ENCODE measurements around the gene HYCC1.

The HYCC1 gene

DNA sequence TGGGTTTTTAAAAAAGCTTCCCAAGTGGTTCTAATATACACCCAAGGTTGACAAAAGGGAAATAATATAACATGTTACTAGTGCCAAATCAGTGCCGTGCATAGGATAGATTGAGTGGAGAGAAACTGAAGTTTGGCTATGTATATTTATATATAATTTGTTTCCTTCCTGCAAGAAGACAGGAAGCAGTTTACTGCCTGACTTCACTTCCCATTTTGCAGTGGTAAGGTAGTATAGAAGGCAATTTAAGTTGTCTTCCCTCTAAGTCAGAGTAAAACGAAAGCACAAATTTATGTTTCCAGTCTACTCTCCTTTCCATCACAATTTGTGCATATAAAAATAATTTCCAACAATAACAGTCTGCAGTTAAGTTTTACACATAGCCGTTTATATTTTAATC, 3.4 kb upstream of the HYCC1 start:
- DNase-seq (ENCODE audit: low read depth in 1 of 2, low spot score in 1 of 2), result no peak

DNA sequence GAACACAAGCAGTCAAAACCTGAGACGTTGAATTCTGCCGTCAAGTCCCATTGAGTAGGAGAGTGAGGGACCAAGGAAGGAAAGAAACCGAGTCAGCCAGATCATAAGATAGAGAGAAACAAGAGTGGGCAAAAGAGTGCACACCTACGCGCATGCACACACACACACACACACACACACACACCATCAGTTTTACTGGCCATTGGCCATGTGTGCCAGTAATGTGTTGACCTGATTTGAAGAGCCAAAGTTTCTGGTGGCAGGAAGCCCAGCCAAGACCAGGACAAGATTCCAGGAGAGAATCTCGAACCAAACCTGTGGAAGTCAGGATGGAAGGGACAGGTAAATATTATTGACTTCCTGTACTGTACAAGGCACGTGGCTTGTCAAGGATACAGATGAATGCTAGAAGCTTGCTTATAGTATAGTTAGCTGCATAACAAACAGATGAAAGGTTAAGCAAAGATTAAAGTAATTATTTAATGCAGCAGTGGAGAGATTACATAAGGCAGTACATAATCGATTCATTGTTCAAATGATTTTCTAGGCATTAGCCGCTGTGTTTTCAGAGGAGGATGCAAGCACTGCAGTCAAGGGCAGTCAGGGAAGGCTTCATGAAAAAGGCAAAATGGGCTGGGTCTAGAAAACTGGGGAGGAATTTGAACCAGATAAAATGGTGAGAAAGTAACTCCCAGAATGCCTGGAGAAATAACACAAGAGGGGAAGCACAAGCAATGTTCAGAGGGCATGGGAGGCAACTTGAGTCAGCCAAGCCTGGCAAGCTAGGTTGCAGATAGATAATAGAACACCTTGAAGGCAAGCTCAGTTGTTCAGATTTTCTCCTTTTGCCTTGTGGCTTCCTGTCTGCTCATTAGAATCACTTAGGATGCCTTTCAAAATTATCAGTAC, 2.7 kb upstream of the HYCC1 start:
- no peak for DNase-seq (ENCODE audit: low read depth in 1 of 2, low spot score in 1 of 2)

DNA sequence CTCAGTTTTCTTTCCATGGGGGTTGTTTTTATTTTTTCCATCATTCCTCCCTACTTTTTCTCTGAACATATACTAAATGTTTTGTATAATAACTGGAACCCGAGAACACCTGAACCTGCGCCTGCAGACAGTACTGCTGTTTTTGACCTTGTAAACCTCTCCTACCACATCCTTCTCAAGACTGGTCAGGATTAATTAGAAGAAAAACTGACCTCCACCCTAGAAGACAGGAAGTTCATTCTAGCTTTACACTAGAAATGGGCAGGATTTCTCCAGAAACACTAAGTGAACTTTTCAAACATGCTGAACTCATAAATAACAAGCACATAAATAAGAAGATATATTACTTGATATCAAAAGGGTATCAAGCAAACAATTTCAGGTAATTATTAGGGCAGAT, 751 bp upstream of the HYCC1 start:
- no peak for DNase-seq (ENCODE audit: low read depth in 1 of 2, low spot score in 1 of 2)

DNA sequence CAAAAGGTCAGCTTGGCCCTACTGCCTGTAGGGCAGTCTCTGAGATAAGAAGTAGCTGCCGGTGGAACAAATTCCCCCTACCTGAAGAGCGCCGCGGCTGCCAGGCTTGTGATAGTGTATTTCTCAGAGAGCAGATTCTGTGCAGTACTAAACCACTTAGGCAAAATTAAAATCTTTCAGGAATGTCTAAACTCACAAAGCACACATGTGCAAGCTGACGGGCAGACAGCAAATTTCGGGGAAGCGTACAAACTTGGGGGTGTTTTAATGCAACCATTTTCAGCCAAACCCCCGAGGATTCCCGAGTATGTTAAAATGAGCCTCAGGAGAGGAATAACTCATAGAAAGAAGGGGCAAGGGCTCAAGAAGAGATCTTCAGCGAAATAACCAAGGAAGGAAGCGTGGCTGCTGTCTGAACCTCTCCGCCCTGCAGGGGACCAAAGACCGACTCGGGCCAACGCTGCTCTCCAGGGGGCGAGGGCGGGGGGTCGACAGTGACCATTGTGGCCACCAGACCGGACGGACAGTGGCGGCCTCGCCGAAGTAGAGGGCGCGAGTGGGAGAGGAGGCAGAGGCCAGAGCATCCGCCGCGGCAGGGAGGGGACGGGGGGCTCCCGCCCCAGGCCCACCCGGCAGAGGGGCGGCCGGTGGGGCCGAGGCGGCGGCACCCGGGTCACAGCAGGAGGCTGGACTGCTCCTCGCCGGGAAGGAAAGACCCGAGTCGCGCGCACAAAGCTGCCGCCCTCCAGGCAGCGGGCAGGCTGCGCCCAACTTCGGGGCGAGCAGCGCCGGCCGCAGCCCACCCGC, 819 bp downstream of the HYCC1 start:
- no peak for DNase-seq (ENCODE audit: low read depth in 1 of 2, low spot score in 1 of 2)

DNA sequence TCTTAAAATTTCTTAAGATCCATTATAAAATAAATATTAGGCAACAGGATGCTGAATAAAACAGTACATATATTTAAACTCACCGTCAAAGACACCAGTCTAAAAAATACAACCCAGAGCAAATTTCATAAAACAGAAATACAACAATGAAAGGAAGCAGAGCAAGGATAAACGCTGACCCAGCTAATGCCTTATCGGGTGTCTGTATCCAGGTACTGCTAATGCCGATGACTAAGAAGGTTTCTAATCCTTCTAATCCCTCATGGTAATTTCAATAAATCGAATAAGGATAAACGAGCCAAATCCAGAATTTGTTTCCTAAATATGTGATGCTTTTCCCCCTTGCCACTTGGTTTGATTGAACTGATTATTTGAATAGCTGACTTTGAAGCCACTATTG, 1.7 kb downstream of the HYCC1 start:
- DNase-seq (ENCODE audit: low read depth in 1 of 2, low spot score in 1 of 2), result no peak

DNA sequence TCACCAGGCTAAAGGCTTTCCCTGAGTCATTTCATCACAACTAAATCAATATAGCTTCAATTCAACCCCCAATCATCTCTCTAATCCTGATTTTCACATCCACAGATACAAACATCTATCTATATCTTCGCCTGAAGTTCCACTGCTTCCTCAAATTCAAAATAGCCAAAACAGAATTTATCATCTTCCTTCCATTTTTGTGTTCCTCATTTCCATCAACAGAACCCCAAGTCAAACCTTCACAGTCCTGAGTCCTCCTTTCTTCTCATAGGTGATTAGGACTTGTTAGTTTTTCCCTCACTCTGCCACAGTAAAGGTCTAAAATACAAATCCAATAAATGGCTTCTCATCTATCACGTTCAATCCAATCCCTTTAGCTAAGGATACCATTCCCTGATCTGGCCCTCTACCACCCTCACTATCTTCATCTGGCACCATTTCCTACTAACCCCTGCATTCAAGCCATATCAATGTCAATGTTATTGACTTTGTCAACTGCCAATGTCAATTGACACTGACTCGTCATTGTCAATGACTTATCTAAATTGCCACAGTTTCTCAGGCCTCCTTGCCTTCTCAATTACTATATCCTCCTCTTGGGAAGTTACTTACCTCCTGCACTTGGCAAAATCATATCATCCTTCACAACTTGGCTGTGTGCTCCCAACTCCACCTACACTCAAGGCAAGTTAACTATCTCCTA, 2.6 kb downstream of the HYCC1 start:
- DNase-seq (ENCODE audit: low read depth in 1 of 2, low spot score in 1 of 2), result no peak

DNA sequence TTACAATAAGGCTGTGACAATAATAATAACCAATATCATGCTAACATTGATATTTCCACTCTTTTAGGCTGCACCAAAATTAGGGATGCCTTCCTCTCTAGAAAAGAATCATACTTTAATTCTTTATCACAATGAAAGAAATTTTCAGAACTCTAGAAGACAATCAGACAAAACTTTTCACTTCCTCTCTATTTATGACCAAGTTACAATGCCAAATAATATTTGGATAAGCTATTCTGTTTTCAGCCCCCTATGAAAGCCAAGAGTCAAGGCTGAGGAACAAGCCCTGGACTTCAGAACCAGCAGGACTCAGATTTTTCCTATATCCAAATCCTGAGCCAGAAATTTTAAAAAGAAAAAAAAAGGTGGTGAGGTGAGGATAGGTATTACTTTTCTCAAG, 4.6 kb downstream of the HYCC1 start:
- no peak for DNase-seq (ENCODE audit: low read depth in 1 of 2, low spot score in 1 of 2)

DNA sequence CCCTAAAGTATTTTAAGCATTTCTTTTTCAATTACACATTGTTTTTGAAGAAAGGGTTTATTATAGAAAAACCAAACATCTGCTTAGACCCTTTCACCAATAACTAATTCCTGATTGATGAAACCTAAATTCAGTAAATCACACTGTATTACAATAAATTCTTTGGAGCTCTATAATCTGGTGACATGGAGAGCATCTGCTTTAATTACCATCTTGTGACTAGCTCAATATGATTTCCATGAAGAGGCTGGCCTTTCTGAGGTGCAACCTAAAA, 9.7 kb downstream of the HYCC1 start:
- no peak for DNase-seq (ENCODE audit: low read depth in 1 of 2, low spot score in 1 of 2)

DNA sequence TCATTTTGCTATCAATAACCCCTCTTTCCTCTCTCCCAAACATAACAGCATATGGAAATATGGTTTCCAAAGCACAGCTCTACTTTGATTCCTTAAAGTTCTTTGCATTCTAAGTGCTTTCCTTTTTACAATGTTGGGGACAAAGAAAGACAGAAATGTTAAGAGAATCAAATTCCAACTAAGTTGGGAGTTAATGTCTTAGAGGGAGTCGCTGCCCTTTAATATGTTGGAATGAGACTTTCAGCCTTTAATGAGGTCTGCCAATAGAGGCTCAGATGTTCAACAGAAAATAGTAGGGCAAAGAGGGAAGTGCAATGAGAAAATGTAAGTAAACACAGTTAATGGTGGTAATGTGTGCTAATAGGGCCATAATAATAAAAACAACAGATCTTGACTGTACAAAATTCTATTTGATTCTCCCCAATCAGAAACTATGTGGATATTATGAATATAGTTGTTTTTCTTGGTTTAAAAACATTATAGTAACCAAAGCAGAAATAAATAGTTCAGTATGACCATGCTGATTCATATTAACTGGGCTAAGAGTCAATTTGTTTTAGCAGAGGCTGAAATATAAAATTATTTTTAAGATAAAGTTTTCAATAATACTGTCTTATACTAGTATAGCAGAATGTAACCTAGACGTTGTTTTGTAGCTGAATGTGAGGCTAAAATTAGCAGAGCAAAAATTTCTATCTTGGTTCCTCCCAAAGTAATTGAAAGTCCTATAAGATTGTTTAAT, 10.3 kb downstream of the HYCC1 start:
- DNase-seq (ENCODE audit: low read depth in 1 of 2, low spot score in 1 of 2), result no peak

DNA sequence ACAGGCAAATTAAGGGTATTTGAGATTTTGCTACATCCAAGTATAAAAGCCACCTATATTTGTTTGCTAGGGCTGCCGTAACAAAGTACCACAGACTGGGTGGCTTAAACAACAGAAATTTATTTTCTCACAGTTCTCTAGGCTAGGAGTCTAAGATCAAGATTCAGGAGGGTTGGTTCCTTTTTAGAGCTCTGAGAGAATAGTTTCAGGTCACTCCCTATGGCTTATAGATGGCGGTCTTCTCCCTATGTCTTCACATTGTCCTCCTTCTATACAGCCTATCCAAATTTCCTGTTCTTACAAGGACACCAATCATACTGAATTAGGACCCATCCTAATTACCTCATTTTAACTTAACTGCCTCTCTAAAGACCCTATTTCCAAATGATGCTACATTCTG, 11.2 kb downstream of the HYCC1 start:
- DNase-seq (ENCODE audit: low read depth in 1 of 2, low spot score in 1 of 2), result no peak

DNA sequence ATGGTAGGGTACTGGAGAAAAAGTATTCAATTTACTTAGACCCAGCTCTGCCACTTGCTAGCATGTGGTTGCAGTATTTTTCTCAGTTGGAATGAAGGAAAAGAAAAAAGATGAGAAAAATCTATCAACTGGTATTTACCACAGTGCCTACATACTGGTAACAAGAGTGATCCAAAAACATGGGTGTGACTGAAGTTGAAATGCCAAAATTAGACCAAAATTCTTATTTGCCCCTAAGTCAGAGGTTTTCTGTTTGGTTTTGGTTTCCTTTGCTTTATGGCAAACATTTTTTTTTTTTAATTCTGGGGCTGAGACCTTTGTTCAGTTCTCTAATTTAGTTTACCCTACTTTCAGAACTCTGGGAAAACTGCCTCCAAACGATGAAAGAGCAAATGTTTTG, 12.3 kb downstream of the HYCC1 start:
- DNase-seq (ENCODE audit: low read depth in 1 of 2, low spot score in 1 of 2), result no peak

DNA sequence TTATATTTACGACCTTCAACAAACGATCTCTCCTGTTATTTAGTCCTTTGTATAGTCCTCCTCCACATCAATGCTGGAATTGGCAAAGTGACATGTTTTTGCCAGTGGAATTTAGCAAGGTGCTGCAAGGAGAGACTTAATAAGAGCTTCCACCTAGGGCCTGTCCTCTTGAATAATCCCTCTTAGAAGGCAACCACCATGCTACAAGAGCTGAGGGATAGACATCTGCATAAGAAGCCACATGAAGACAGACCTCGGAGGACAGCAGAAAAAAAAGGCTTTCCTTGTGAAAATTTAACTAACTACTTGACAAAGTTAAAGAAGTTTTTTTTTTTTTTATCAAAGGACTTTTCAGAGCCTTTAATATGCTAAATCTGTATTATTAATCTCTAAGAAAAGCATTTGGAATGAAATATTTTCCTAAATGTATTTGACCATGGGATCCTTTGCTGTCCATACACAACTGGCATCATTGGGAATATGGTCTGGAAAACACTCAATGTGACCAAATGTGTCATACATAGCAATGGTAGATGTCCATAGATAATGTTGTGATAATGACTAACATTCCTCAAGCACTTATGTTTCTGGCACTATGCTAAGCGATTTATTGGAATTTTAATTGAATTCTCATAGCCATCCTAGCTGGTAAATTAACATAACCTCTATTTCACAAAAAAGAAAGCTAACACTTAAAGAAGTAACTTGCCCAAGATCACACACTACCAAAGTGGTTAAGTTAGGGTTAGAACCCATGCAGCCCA, 13.2 kb downstream of the HYCC1 start:
- no peak for DNase-seq (ENCODE audit: low read depth in 1 of 2, low spot score in 1 of 2)

DNA sequence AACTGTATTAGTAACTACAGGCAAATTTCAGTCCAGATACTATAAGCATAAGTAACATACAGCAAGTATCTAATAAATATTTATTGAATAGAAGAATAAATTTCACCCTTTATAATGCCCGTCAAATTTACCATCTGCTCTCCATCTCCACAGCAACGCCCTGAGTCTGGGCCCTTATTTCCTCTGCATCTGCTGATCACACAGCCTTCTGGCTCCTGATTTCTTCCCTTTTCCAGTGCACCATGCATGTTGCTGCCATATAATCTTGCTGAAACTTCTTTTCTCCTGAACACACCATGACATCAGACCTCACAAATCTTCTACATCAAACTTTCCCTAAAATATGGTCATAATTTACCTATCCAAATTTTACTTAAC, 15.4 kb downstream of the HYCC1 start:
- no peak for DNase-seq (ENCODE audit: low read depth in 1 of 2, low spot score in 1 of 2)

DNA sequence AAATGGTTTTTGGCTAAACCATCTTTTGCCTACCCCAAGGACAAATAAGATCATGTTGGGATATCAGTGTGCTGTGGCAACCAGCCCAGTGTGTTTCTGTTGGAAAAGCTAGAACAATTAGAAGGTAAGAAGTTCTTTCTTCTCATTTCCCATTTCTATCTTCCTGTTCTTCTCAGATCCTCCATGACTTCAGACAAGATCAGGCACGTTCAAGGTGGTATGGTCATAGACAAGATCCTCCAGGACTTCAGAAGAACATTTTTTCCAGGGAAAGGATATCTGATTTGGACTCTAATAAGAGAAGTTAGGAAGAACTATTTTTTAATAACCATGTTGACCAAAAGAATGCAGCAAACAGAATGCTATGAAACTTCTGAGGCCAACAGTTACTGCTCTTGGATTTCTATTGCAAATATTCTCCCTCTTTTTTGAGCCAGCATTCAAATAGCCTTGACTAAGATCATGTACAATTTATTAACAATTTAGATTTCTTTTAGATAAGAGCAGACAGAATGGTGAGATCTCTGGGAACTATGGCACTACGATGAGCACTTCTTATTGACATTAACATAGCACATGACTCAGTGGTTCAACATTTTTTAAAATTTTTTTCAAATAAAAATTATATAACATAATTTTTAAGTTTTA, 15.9 kb downstream of the HYCC1 start:
- DNase-seq (ENCODE audit: low read depth in 1 of 2, low spot score in 1 of 2), result no peak

DNA sequence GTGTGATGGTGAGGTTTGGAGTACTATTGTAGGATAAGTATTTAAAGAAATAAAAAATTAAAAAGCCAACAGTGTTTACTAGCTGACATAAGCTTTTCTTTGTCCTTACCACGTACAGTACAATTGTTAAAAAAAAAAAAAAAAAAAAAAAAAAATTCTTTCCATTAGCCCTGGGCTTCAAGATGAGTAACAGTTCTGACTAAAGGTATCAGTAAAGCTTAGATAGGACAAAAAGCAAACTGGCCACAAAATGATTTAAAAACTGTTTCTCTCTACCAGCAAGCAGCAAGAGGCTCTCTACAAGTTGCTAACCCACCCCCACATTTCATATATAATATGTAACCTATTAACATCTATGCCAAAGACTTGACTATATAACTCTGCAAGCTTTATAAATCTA, 17.5 kb downstream of the HYCC1 start:
- no peak for DNase-seq (ENCODE audit: low read depth in 1 of 2, low spot score in 1 of 2)

DNA sequence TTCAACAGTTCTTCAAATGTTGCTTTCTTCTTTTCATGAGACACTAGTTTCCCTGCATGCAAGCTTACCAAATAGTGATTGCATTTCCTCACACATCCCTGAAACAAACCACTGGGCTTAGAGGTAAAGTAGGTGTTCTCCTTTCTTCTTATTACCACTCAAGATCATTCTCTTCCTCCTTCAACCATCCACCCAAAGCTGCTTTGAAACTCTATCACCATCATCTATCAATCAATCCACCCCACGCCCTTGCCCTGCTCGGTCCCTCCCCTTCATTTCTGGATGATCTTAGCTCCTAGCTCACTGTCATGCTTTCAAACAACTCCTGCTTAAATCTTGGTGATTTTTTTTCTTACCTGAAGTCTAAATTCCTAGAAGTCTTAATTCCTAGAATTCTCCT, 18.9 kb downstream of the HYCC1 start:
- DNase-seq (ENCODE audit: low read depth in 1 of 2, low spot score in 1 of 2), result no peak

DNA sequence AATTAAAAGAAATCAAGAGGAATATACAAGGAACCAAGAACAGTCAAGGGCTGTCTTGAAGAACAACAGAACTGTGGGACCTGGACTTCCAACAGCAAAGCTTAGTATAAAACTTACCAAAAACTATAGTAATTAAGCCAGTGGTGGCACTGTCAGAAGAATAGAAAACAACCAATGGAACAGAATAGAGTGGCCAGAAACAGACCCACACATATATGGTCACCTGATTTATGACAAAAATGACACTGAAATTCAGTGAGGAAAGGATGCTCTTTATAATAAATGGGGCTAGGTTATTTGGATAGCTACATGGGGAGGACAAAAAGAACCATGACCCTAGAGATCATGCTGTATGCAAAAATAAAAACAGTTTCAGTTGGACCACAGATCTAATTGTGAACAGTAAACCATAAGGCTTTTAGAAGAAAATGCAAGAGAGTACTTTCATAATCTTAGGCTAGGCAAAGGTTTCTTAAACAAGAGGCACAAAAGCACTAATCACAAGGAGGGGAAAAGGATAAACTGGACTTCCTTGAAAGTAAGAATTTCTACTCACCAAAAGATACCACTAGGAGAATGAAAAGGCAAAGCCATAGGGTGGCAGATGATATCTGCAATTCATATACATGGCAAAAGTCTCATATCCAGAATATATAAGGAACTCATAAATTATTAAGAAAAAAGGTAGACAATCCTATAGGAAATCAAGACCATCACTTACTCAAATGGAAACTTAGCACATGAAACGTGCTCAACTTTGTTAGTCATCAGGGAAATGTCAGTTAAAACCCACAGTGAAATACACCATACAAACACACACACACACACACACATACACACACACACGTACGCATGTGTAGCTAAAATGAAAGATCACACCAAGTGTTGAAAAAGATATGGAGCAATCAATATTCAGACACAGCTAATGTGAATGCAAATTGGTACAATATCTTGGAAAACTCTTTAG, 20.8 kb downstream of the HYCC1 start:
- peak in 1 of 2 donors; percentile 6 for DNase-seq (ENCODE audit: low read depth in 1 of 2, low spot score in 1 of 2)

DNA sequence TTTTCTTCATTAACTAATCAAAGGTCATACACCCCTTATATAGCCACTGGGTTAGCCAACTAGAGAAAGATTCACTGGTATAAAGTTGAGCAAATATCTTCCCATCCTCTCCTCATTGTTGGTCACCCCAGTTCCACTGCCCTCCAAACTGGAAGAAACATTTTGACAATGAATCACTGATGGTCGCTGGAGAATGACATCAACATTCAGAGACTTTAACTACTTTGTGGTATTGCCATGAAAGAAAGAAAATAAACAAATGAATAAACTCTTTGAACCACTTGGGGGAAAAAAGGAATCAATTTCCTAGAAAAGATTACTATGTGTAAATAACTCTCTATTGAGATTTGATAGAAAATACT, 23.4 kb downstream of the HYCC1 start:
- DNase-seq (ENCODE audit: low read depth in 1 of 2, low spot score in 1 of 2), result no peak

All from stimulated activated CD4-positive, alpha-beta T cell treated with anti-CD3 and anti-CD28 coated beads, Interleukin-15, amount 100 ng/mL, for 1 hour (primary cell).